Skin epidermis (tissue), 12 donors: ENCODE results near the gene SMIM5.
A peak's percentile ranks its signal among the peaks of the same experiment; 100 is the strongest.
"Not testable (repeated sequence)": the region's sequence is repeated elsewhere in the genome, so short reads cannot be mapped to it uniquely, and the experiment has no call there.

Experiments used
- H3K27ac ChIP-seq, 21 experiments: fragments of 200-600 bp; sonication (generic) in 11 of 21; one replicate each; pipeline ENCODE4 v1.5.0; 2020; ENCODE audit warnings: mild to moderate bottlenecking in 3 of 21, inconsistent platforms in 2 of 21, moderate library complexity in 2 of 21
- H3K4me3 ChIP-seq, 7 experiments: fragments of 200-600 bp; sonication (generic) in 2 of 7; one replicate each; pipeline ENCODE4 v1.5.0; 2020; ENCODE audit warnings: inconsistent platforms in 2 of 7, mild to moderate bottlenecking in 2 of 7, moderate library complexity in 1 of 7

SMIM5 gene

DNA sequence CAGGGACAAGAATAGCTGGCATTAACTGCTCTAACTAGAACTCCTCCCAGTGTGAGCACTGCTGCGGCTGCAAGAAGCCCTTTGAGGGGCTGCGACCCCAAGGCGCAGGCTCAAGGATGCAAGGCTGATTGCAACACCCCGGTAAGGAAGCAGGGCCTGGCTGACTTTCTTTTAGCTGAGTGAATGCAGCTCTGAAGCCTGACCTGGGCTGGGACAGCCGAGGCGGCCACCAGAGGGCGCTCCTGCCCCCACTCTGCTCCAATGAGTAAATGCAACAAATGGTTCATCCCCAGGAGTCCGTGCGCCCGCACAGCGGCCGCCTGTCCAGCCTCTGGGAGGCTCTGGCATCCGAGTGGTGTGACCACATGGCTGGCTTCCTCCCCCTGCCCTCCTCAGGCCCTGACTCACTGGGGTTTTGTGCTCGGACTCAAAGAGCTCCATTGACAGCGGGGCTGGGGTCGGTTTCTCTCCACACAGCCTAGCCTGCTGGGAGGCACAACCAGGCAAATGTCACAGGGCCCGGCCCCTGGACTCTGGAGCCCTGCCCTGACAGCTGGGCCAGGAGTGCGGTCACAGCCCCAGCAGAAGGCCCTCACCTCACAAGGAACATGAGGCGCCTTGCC lies at the start of gene SMIM5:
Gene SMIM5, plus strand, starts transcription at position 572 of the 623 bp plus-strand sequence. CDS start 6,768 bp downstream, outside the sequence.
- H3K4me3 ChIP-seq: no peak within 1 kb of the TSS
- peak within 1 kb of the TSS in 19 of 21 experiments; percentile 0 to 85 (median 62) for H3K27ac ChIP-seq

DNA sequence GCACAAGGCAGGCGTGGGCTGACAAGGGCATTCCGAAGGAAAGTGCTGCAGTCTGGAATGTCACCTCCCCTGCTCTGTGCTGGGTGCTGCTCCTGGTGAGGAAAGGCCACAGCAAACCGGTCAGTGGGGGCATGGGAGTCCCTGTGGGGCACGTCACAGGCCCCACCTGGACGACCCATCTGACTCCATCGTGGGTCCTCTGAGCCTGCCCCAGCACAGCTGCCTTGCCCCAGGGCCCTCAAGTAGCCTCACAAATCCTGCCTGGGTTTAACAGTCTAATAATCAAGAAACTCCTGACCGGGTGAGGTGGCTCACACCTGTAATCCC lies 48.4 kb upstream of the SMIM5 start:
- no peak overlapping the region for H3K27ac ChIP-seq
- H3K4me3 ChIP-seq: no peak overlapping the region

GRCh38 chr17:75587675-75588595 lies 45.3 kb upstream of the SMIM5 start, which contains the start of gene MYO15B:
Gene MYO15B, plus strand, starts transcription at chr17:75587800. Its CDS starts 258 bp downstream, at chr17:75588058.
- Histone ChIP-seq H3K4me3 (peak within 1 kb of the TSS; percentile 40 to 59 (median 53)), H3K27ac (peak within 1 kb of the TSS; percentile 55 to 93 (median 86))

DNA sequence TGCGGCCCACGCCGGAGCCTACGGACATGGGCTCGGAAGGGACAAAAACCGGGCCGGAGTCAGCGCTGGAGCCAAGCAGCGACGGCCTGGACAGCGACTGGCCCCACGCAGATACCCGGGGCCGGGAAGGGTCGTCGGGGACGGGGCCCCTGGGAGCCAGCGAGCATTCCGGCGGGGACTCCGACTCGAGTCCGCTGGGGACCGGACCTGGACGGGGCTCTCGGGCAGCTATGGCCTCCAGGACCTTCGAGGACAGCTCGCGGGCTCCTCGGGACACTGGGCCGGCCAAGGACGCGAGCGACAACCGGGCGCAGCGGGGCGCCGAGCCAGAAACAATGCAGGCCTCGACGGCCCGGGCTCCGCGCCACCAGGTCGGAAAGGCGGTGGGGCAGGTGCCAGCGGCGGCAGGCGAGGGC lies 44.6 kb upstream of the SMIM5 start:
- H3K4me3 ChIP-seq: peak overlapping the region; percentile 40 to 59 (median 53)
- H3K27ac ChIP-seq: peak overlapping the region; percentile 55 to 93 (median 86)

DNA sequence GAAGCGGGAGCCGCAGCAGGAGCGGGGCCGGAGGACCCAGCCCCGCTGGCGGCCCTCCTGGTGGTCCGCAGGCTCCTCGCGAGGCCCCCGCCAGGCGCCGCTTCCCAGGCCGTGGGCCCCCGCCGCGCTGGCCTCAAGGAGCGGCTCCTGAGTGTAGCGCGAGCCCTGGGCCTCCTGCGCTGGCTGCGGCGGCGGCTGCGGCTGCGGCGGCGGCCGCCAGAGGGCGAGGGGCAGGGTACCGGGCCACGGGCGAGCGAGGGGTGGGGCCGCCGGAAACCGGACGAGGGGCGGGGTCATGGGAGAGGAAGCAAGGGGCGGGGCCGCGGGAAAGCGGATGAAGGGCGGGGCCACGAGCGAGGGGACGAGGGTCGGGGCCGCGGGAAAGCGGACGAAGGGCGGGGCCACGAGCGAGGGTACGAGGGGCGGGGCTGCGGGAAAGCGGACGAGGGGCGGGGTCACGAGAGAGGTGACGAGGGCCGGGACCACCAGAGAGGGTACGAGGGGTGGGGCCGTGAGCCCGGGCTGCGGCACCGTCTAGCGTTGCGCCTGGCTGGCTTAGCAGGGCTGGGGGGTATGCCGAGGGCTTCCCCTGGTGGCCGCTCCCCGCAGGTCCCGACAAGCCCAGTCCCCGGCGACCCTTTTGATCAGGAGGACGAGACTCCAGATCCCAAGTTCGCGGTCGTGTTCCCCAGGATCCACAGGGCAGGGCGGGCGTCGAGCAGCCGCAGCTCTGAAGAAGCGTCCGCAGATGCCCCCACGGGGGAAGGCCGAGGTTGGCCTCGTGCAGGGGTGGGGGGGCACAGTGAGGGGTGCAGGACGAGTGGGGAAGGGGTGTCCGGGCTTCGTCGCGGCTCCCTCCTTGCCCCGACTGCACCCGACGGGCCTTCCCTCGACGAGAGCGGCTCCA lies 44.0 kb upstream of the SMIM5 start:
- H3K4me3 ChIP-seq: peak overlapping the region; percentile 40 to 59 (median 53)
- peak overlapping the region; percentile 55 to 93 (median 86) for H3K27ac ChIP-seq

GRCh38 chr17:75589919-75590303 lies 43.3 kb upstream of the SMIM5 start:
- Histone ChIP-seq H3K4me3 (peak overlapping the region; percentile 40 to 59 (median 53)), H3K27ac (peak overlapping the region in 12 of 21 experiments; percentile 32 to 91 (median 78))

GRCh38 chr17:75590314-75590761 lies 42.9 kb upstream of the SMIM5 start:
- Histone ChIP-seq H3K4me3 (peak overlapping the region in 1 of 7 experiments; percentile 59), H3K27ac (peak overlapping the region in 2 of 21 experiments; percentile 32 to 91)

- H3K4me3 ChIP-seq: no peak overlapping the region
- H3K27ac ChIP-seq: no peak overlapping the region
Observed at GRCh38 chr17:75590849-75591721, 42.1 kb upstream of the SMIM5 start.

- Histone ChIP-seq H3K27ac (no peak overlapping the region), H3K4me3 (no peak overlapping the region)
Observed at GRCh38 chr17:75591722-75592302, 41.4 kb upstream of the SMIM5 start.

DNA sequence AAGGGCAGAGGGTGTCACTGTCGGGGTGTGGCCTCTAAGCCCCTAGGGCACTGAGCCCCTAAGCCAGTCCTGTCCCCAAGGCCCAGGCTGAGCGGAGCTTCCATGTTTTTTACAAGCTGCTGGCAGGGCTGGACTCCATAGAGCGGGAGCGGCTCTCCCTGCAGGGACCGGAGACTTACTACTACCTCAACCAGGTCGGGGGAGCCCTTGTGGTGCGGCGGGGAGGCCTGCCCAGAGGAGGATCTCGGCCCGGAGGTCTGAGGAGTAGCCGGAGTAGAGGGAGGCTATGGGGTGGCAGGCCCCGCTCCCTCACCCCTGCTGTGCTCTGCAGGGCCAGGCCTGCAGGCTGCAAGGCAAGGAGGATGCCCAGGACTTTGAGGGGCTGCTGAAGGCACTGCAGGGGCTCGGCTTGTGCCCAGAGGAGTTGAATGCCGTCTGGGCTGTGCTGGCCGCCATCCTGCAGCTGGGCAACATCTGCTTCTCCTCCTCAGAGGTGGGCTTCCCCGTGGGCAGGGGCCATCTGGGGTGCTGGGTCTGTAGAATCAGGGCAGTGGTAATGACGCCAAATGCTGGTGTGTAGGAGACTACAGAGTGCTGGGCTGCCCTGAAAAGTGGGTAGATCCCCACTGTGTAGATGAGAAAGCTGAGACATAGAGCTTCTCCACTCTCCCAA lies 40.8 kb upstream of the SMIM5 start:
- H3K27ac ChIP-seq: no peak overlapping the region
- H3K4me3 ChIP-seq: no peak overlapping the region

DNA sequence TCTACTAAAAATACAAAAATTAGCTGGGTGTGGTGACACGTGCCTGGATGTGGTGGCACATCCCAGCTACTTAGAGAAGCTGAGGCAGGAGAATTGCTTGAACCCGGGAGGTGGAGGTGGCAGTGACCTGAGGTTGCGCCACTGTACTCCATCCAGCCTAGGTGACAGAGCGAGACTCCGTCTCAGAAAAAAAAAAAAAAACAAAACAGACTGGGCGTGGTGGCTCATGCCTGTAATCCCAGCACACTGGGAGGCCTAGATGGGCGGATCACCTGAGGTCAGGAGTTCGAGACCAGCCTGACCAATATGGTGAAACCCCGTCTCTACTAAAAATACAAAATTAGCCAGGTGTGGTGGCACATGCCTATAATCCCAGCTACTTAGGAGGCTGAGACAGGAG lies 39.8 kb upstream of the SMIM5 start:
- not testable (repeated sequence) for H3K4me3 ChIP-seq, H3K27ac ChIP-seq

DNA sequence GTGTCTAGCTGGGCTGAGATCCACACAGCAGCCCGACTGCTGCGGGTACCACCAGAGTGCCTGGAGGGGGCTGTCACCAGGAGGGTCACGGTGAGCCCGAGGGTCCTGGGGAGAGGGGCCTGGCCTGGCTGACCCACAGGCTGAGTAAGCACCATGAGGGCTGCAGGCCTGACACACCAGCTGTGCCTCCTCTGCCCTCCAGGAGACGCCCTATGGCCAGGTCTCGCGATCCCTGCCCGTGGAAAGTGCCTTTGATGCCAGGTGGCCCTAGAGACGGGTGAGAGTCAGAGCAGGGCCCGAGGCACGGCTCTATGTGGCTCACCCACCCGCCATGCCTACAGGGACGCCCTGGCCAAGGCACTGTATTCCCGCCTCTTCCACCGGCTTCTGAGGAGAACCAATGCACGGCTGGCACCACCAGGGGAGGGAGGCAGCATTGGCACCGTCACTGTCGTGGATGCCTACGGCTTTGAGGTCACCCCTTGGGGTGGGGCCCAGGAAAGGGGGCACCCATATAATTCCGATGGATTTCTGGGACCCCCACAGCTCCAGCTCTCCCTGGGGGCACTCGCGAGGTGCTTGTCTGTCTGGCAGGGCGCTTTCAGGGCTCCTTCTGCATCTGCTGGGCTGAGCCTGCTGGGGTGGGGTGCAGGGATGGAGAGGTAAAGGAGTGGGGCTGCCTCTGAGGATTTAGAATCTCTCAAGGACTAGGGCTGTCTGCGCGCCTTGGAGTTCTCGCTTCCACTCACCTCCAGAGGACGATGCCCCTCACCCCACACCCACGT lies 38.5 kb upstream of the SMIM5 start:
- Histone ChIP-seq H3K27ac (no peak overlapping the region), H3K4me3 (no peak overlapping the region)

DNA sequence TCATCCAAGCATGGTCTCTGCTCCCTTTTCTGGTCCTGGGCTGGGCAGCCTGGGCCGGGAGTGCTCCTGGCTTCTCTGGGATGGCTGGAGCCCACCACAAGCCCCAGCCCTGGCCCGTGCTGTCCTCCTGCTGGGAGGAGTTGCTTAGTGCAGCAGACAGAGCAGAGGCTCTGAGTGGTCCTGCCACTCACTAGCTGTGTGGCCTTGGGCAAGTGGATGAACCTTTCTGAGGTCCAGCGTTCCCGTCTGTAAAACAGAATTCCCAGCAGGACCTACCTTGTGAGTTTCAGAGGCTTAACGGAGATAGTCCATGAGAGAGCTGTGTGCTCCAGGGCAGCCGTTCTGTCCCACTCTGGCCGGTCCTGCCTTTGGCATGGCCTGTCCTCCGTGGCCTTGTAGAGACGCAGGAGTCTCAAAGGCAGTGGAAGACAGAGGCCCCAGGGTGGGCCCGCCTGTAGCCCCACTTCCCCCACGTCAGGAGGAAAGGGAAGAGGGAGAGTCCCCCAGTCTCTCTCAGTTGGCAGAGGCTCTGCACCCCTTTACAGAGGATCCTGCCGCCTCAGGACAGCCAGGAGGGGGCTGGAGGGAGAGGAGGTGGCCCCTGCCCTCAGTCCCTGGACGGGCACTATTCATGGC lies 37.8 kb upstream of the SMIM5 start:
- H3K27ac ChIP-seq: no peak overlapping the region
- no peak overlapping the region for H3K4me3 ChIP-seq

DNA sequence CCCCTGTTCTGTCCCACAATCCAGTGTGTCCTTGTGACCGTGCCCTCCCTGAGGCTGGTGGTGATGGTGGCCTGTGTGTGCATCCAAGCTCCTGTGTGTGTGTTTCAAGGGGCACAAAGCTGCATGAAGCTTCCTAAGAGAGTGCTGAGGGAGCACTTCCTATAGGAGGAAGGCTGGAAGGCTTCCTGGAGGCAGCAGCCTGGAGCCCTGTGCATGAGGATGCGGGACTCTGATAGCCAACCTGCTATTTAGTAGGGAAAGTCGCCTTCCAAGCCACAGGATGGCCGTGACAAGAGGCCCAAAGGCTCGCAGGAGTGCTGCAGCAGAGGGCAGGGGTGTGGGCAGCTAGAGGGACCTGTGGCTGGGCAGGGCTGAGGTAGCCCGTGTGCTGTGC lies 37.3 kb upstream of the SMIM5 start:
- Histone ChIP-seq H3K4me3 (no peak overlapping the region), H3K27ac (no peak overlapping the region)

DNA sequence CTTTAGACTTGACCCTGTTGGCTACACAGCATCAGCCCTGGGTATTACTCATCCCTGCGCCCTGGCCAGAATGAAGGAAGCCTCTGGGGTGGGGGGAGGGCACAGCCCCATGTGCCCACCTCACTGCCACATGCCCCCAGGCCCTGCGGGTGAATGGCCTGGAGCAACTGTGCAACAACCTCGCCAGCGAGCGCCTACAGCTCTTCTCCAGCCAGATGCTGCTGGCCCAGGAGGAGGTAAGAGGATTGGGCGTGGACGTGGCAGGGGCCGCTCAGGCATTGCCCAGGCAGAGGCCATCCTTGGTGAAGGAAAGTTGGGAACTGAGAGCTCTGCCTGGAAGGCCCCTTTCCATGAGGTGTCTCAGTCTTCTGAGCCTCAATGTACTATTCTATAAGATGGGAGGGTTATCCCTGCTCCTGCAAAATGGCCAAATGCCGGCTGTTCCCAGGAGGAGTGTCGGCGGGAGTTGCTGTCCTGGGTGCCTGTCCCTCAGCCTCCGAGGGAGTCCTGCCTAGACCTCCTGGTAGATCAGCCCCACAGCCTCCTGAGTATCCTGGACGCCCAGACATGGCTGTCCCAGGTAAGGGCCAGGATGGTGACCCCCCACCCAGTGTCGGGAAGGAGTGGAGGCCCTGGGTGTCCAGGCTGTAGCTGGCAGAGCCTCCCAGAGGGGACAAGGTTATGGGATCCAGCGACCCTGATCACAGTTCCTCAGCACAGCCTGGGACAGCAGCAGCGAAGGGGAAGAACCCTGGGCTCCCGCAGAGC lies 36.7 kb upstream of the SMIM5 start:
- Histone ChIP-seq H3K27ac (no peak overlapping the region), H3K4me3 (no peak overlapping the region)
